Activated effector memory CD4-positive, alpha-beta T cell treated with anti-CD3 and anti-CD28 coated beads, Interleukin-2, amount 50 U/mL, for 16 hours (primary cell): Measurements from ENCODE around the gene AMDHD2.
A peak's percentile ranks its signal among the peaks of the same experiment; 100 is the strongest.
"Not testable (repeated sequence)": the region's sequence is repeated elsewhere in the genome, so short reads cannot be mapped to it uniquely, and the experiment has no call there.

Source experiments
- DNase-seq: peaks from one replicate; pipeline ENCODE4 v3.0.0-alpha.2; 2020

The AMDHD2 gene

GRCh38 chr16:2535625-2536013 is 15.4 kb downstream of the AMDHD2 start:
- no peak for DNase-seq

- peak; percentile 98 for DNase-seq
Observed at GRCh38 chr16:2537451-2538379, 17.5 kb downstream of the AMDHD2 start, which contains the start of gene PDPK1. Gene PDPK1 (plus strand): TSS chr16:2538021. CDS start chr16:2538113, 92 bp downstream.

- DNase-seq = not testable (repeated sequence)
Observed at GRCh38 chr16:2539192-2539844, 19.1 kb downstream of the AMDHD2 start.

- peak; percentile 79 for DNase-seq
Observed at GRCh38 chr16:2539845-2540458, 19.8 kb downstream of the AMDHD2 start.

GRCh38 chr16:2540912-2541311 is 20.7 kb downstream of the AMDHD2 start:
- not testable (repeated sequence) for DNase-seq

GRCh38 chr16:2541409-2541808 is 21.2 kb downstream of the AMDHD2 start:
- not testable (repeated sequence) for DNase-seq

- not testable (repeated sequence) for DNase-seq
Observed at GRCh38 chr16:2543771-2544170, 23.6 kb downstream of the AMDHD2 start.

- not testable (repeated sequence) for DNase-seq
Observed at GRCh38 chr16:2550283-2550878, 30.2 kb downstream of the AMDHD2 start.

GRCh38 chr16:2551420-2551889 is 31.3 kb downstream of the AMDHD2 start:
- not testable (repeated sequence) for DNase-seq

GRCh38 chr16:2554709-2555425 is 34.7 kb downstream of the AMDHD2 start:
- not testable (repeated sequence) for DNase-seq

GRCh38 chr16:2557150-2557549 is 37.0 kb downstream of the AMDHD2 start:
- not testable (repeated sequence) for DNase-seq

GRCh38 chr16:2560131-2560797 is 40.1 kb downstream of the AMDHD2 start:
- not testable (repeated sequence) for DNase-seq

- peak; percentile 87 for DNase-seq
Observed at GRCh38 chr16:2560798-2561133, 40.6 kb downstream of the AMDHD2 start.

- DNase-seq = not testable (repeated sequence)
Observed at GRCh38 chr16:2567506-2567905, 47.3 kb downstream of the AMDHD2 start.

GRCh38 chr16:2568573-2568972 is 48.4 kb downstream of the AMDHD2 start:
- DNase-seq = not testable (repeated sequence)

GRCh38 chr16:2572704-2573103 is 52.5 kb downstream of the AMDHD2 start:
- not testable (repeated sequence) for DNase-seq

- not testable (repeated sequence) for DNase-seq
Observed at GRCh38 chr16:2575839-2576238, 55.7 kb downstream of the AMDHD2 start.

GRCh38 chr16:2577044-2577443 is 56.9 kb downstream of the AMDHD2 start:
- not testable (repeated sequence) for DNase-seq

- DNase-seq = not testable (repeated sequence)
Observed at GRCh38 chr16:2578905-2579304, 58.7 kb downstream of the AMDHD2 start.

GRCh38 chr16:2580143-2580542 is 60.0 kb downstream of the AMDHD2 start:
- DNase-seq = not testable (repeated sequence)

GRCh38 chr16:2580818-2581217 is 60.6 kb downstream of the AMDHD2 start:
- not testable (repeated sequence) for DNase-seq
